GM21381 (cell line): Measurements from ENCODE around the gene CHKB.
"Not testable (repeated sequence)": the region's sequence is repeated elsewhere in the genome, so short reads cannot be mapped to it uniquely, and the experiment has no call there.

Experiments
- ATAC-seq: cut with Tn5 transposase; IDR thresholded peaks from one replicate; pipeline ENCODE4 v1.9.1; 2021; ENCODE audit warnings: mild to moderate bottlenecking, moderate library complexity; ENCODE audit not compliant: unreplicated experiment

The CHKB gene

GRCh38 chr22:50612528-50613221 is 30.0 kb upstream of the CHKB start:
- no peak for ATAC-seq

- no peak for ATAC-seq
Measured at GRCh38 chr22:50612168-50612527, 29.5 kb upstream of the CHKB start.

DNA sequence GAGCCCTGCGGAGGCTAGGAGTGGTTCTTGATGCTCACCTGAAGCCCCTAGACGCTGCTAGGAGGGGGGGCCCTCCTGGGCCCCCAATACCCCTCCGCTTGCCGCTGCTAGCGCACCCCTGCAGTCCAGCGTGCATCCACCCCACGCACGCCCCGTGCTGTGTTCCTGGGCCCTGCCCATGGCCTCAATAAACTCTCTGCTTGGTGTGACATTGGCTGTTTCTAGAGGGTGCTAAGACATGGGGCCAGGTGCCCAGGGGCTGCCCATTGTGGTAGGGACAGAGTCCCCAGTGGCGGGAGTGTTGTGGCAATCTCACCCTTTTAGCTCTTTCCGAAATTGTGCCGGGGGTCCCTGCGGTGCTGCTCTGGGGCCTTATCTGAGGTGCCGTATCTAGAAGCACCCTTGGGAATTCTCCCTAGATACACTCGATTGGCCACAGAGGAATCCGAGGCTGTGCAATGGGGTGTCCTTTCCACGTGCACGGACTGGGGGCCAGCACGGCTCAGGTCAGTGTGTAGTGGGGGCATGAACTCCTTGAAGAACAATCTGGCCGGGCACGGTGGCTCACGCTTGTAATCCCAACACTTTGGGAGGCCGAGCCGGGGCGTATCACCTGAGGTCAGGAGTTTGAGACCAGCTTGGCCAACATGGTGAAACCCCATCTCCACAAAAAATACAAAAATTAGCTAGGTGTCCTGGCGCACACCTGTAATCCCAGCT is 28.9 kb upstream of the CHKB start:
- ATAC-seq = no peak

DNA sequence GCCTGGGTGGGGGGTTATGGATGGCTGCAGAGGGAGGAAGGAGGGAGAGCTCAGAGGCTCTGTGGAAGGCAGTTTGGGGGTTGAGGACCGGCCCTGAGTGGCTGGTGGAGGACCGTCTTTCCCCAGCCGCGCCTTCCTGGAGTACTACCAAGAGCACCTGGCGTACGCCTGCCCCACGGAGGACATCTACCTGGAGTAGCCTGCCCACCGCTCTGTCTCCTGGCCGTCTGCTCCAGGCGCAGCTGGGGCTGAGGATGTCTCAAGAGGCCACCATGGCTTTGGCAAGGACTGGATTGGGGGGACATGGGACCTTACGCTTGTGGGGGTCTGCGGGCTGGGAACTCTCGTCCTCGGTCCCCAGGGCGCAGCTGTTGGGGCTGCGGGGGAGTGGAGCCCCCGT is 27.9 kb upstream of the CHKB start:
- ATAC-seq = no peak

DNA sequence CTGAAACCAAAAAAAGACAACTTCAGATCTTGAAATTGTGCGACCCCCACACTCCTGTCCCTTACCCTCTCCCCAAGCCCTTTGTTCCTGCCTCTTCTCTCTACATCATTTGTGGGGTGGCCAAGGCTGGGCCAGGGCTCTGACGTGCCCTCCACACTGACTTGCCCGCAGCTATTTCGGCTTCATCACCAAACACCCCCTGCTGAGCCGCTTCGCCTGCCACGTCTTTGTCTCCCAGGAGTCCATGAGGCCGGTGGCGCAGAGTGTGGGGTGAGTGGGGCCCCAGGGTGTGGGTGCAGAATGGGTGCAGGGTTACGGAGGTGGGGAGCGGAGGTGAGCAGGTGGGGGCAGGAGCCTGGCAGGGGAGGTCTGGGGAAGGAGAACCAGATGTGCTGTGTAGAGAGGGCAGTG is 27.4 kb upstream of the CHKB start:
- ATAC-seq = no peak

GRCh38 chr22:50609599-50609998 is 26.9 kb upstream of the CHKB start:
- no peak for ATAC-seq

DNA sequence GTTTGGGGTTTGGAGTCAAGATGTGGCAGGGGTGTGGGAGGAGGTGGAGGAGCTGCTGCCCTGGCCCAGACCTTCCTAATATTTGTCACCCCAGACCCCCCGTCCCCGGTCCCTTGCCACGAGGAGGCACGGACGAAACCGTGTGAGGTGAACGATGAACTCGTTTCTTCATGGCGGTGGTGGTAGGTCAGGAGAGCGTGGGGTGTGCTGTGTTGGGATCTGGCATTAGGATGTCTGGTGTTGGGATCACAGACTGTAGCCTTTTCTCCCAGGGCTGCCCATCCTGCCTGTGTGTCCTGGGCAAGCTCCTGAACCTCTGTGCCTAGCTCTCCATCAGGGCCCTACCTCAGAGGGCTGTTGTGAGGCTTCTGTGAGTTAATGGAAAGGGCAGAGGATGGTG is 26.3 kb upstream of the CHKB start:
- no peak for ATAC-seq

GRCh38 chr22:50608058-50608840 is 25.6 kb upstream of the CHKB start:
- ATAC-seq = not testable (repeated sequence)

GRCh38 chr22:50607659-50608020 is 25.0 kb upstream of the CHKB start:
- ATAC-seq = no peak

DNA sequence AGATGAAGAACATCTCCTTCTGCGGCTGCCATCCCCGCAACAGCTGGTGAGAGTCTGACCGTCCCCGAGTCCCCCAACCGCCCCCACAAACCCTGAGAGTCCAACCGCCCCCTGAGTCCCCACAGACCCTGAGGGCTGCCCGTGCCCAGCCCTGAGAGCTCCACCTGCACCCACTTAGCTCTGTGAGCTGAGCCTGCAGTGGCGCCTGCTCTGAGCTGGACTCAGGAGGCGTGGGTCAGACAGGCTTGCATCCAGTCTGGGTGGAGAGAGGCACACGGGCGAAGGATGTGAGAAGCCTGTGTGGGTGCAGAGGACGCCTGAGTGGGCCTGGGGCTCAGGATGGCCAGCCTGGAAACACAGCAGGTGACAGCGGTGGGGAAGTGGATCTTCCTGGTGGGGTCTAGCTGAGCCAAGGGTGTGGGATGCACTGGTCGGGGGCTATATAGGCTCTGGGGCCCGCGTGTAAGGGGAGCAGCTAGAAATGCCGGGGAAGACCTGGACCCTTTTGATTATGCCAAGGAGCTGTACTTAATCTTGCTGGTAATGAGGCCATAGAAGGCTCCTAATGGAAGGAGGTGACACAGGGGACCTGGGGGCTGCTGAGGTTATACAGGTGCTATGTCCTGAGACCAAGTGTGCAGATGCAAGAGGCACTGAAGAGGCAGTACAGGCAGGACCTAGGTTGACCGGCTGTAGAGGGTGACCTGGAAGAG is 24.5 kb upstream of the CHKB start:
- no peak for ATAC-seq

- no peak for ATAC-seq
Measured at GRCh38 chr22:50606165-50606945, 23.7 kb upstream of the CHKB start.

DNA sequence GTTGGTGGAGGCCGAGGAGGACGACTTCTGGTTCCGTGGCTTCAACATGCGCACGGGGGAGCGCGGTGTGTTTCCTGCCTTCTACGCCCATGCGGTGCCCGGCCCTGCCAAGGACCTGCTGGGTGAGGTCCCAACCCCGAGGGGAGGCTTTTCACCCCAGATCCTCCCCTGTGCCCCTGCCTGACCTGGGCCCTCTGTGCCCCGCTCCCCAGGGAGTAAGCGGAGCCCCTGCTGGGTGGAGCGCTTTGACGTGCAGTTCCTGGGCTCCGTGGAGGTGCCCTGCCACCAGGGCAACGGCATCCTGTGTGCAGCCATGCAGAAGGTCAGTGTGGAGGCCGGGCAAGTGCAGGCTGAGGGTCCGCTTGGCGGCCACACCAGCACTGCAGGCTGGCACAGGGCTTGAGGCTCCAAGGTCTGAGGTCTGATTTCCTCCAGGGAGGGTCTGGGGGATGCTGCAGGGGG is 23.0 kb upstream of the CHKB start:
- no peak for ATAC-seq

DNA sequence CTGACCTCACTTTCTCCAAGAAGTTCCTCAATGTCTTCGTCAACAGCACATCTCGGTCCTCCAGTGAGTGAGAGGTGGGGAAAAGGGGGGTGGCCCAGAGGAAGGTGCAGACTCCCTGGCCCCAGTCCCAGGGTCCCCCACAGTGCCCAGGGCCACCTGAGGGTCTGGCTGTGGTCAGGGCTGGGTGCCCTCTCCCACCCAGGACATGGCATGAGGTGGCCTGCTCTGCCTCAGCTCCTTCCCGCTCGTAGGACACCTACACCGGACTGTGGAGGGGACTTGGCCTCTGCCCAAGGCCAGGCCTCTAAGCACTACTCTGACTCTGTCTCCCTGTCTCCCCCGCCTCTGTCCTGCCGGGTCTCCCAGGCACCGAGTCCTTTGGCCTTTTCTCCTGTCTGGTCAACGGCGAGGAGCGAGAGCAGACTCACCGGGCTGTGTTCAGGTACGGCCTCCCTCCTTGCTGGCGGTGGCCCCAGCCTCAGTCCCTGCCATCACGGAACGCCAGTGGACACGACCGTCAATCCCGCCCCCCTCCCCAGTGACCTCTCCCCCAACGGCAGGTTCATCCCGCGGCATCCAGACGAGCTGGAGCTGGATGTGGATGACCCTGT is 22.5 kb upstream of the CHKB start:
- ATAC-seq = no peak

GRCh38 chr22:50604256-50605001 is 21.8 kb upstream of the CHKB start:
- no peak for ATAC-seq

DNA sequence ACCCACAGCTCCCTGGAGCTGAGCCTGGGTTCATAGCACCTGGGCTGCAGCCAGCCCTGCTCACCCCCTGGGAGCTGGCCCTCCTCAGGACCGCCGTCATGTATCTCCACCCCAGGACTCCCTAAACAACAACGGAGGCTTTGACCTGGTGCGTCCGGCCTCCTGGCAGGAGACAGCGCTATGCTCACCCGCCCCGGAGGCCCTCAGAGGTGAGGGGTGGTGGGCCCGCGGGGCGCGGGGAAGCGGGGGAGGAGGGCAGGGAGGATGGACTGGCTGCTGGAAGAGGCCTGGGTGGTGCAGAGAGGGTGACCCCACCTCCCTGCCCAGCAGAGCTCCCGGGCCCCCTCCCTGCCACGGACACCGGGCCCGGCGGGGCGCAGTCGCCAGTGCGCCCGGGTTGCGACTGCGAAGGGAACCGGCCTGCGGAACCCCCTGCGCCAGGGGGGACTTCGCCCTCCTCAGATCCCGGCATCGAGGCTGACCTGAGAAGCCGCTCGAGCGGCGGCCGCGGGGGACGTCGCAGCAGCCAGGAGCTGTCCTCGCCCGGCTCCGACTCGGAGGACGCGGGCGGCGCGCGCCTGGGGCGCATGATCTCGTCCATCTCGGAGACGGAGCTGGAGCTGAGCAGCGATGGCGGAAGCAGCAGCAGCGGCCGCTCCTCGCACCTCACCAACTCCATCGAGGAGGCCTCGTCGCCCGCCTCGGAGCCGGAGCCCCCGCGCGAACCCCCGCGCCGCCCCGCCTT is 21.0 kb upstream of the CHKB start:
- ATAC-seq = no peak

- ATAC-seq = no peak
Measured at GRCh38 chr22:50602338-50602700, 19.7 kb upstream of the CHKB start.

- no peak for ATAC-seq
Measured at GRCh38 chr22:50601669-50602337, 19.2 kb upstream of the CHKB start.

GRCh38 chr22:50600967-50601668 is 18.5 kb upstream of the CHKB start:
- ATAC-seq = no peak
